ENCODE measurements around the gene AMN1.
A peak's percentile ranks its signal among the peaks of the same experiment; 100 is the strongest.
"Not testable (repeated sequence)": the region's sequence is repeated elsewhere in the genome, so short reads cannot be mapped to it uniquely, and the experiment has no call there.

Gene AMN1

GRCh38 chr12:31737763-31738162 is 8.9 kb upstream of the AMN1 start:
- no peak for TF ChIP-seq CTCF (conservative IDR thresholded peaks at IDR 0.05; ENCODE audit: low read depth, low read length)
- Histone ChIP-seq H3K36me3 (ENCODE audit: insufficient read depth) (no peaks in the 10 kb centered on the region), H3K79me2 (ENCODE audit: insufficient read depth, low read depth) (no peaks in the 10 kb centered on the region), H2AFZ (ENCODE audit: low read depth) (no peak overlapping the region), H3K9ac (no peak overlapping the region), H4K20me1 (ENCODE audit: insufficient read depth) (no peaks in the 10 kb centered on the region), H3K4me2 (no peak overlapping the region), H3K4me1 (ENCODE audit: low read depth, poor library complexity, severe bottlenecking) (peaks cover 34% of the 10 kb centered on the region), H3K4me3 (IDR thresholded peaks at IDR 0.05; ENCODE audit: insufficient read depth, low read depth, low read length) (no peak overlapping the region), H3K27me3 (ENCODE audit: insufficient read depth, low read depth) (no peaks in the 10 kb centered on the region), H3K27ac (no peak overlapping the region)

- peaks cover 34% of the 10 kb centered on the region for H3K4me1 ChIP-seq (ENCODE audit: low read depth, poor library complexity, severe bottlenecking)
- no peaks in the 10 kb centered on the region for H3K79me2 ChIP-seq (ENCODE audit: insufficient read depth, low read depth)
- H4K20me1 ChIP-seq (ENCODE audit: insufficient read depth) = no peaks in the 10 kb centered on the region
- TF ChIP-seq CTCF (conservative IDR thresholded peaks at IDR 0.05; ENCODE audit: low read depth, low read length) = no peak
- no peak overlapping the region for H3K4me3 ChIP-seq (IDR thresholded peaks at IDR 0.05; ENCODE audit: insufficient read depth, low read depth, low read length)
- H3K4me2 ChIP-seq = no peak overlapping the region
- no peak overlapping the region for H3K27ac ChIP-seq
- H3K9ac ChIP-seq = no peak overlapping the region
- no peaks in the 10 kb centered on the region for H3K27me3 ChIP-seq (ENCODE audit: insufficient read depth, low read depth)
- no peak overlapping the region for H2AFZ ChIP-seq (ENCODE audit: low read depth)
- no peaks in the 10 kb centered on the region for H3K36me3 ChIP-seq (ENCODE audit: insufficient read depth)
These were observed 8.5 kb upstream of the AMN1 start for GRCh38 chr12:31737345-31737744.

DNA sequence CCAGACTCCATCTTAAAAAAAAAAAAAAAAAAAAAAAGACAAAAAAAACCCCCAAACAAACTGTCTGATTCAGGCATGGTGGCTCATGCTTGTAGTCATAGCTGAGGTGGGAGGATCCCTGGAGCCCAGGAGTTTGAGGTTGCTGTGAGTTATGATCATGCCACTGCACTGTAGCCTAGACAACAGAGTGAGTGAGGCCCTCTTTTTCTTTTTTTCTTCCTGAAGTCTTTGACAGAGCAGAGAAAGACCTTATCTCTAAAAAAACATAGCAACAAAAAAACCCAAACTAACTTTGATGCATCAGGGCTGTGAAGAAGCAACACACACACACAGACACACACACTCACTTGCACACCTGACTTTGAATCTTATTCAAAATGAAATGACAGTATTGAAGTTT is 7.7 kb upstream of the AMN1 start:
- no peak overlapping the region for H3K4me3 ChIP-seq (IDR thresholded peaks at IDR 0.05; ENCODE audit: insufficient read depth, low read depth, low read length)
- H2AFZ ChIP-seq (ENCODE audit: low read depth) = no peak overlapping the region
- H3K9ac ChIP-seq = no peak overlapping the region
- H4K20me1 ChIP-seq (ENCODE audit: insufficient read depth) = no peaks in the 10 kb centered on the region
- TF ChIP-seq CTCF (conservative IDR thresholded peaks at IDR 0.05; ENCODE audit: low read depth, low read length) = no peak
- H3K4me2 ChIP-seq = no peak overlapping the region
- no peaks in the 10 kb centered on the region for H3K36me3 ChIP-seq (ENCODE audit: insufficient read depth)
- H3K27me3 ChIP-seq (ENCODE audit: insufficient read depth, low read depth) = no peaks in the 10 kb centered on the region
- H3K27ac ChIP-seq = no peak overlapping the region
- H3K4me1 ChIP-seq (ENCODE audit: low read depth, poor library complexity, severe bottlenecking) = peaks cover 34% of the 10 kb centered on the region
- no peaks in the 10 kb centered on the region for H3K79me2 ChIP-seq (ENCODE audit: insufficient read depth, low read depth)

- H3K4me2 ChIP-seq = not testable (repeated sequence)
These were observed 5.0 kb upstream of the AMN1 start for GRCh38 chr12:31733549-31734432.

GRCh38 chr12:31732926-31733548 is 4.2 kb upstream of the AMN1 start:
- H2AFZ ChIP-seq (ENCODE audit: low read depth) = no peak overlapping the region
- H3K27ac ChIP-seq = peak overlapping the region; percentile 23; the same call in 1 of the 2 replicates
- H3K9ac ChIP-seq = no peak overlapping the region
- H3K79me2 ChIP-seq (ENCODE audit: insufficient read depth, low read depth) = no peaks in the 10 kb centered on the region
- H3K4me2 ChIP-seq = no peak overlapping the region; the same call in 1 of the 2 replicates
- H3K4me1 ChIP-seq (ENCODE audit: low read depth, poor library complexity, severe bottlenecking) = peaks cover 29% of the 10 kb centered on the region
- no peaks in the 10 kb centered on the region for H3K27me3 ChIP-seq (ENCODE audit: insufficient read depth, low read depth)
- no peak for TF ChIP-seq CTCF (conservative IDR thresholded peaks at IDR 0.05; ENCODE audit: low read depth, low read length)
- no peak overlapping the region for H3K4me3 ChIP-seq (IDR thresholded peaks at IDR 0.05; ENCODE audit: insufficient read depth, low read depth, low read length)
- no peaks in the 10 kb centered on the region for H4K20me1 ChIP-seq (ENCODE audit: insufficient read depth)
- H3K36me3 ChIP-seq (ENCODE audit: insufficient read depth) = no peaks in the 10 kb centered on the region

More at GRCh38 chr12:31733549-31734432, 5.0 kb upstream of the AMN1 start:
- H3K27me3 ChIP-seq (ENCODE audit: insufficient read depth, low read depth); H3K4me3 ChIP-seq (IDR thresholded peaks at IDR 0.05; ENCODE audit: insufficient read depth, low read depth, low read length); H4K20me1 ChIP-seq (ENCODE audit: insufficient read depth); H2AFZ ChIP-seq (ENCODE audit: low read depth); H3K9ac ChIP-seq; H3K36me3 ChIP-seq (ENCODE audit: insufficient read depth); H3K79me2 ChIP-seq (ENCODE audit: insufficient read depth, low read depth): not testable (repeated sequence)
- Histone ChIP-seq H3K27ac (peak overlapping the region; percentile 23; the same call in 1 of the 2 replicates), H3K4me1 (ENCODE audit: low read depth, poor library complexity, severe bottlenecking) (peaks cover 28% of the 10 kb centered on the region)

DNA sequence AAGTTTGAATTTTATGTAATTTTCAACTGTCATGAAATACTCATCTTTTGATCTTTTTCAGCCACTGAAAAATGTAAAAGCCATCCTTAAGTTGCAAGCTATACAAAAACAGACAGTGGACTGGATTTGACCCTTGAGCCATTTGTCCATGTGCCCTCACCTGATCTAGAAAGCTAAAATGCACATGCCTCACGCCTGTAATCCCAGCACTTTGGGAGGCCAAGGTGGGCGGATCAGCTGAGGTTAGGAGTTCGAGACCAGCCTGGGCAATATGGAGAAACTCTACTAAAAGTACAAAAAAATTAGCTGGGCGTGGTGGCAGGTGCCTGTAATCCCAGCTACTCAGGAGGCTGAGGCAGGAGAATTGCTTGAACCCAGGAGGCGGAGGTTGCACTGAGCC is 2.4 kb upstream of the AMN1 start:
- not testable (repeated sequence) for H3K36me3 ChIP-seq (ENCODE audit: insufficient read depth); H3K27ac ChIP-seq; H3K9ac ChIP-seq; H4K20me1 ChIP-seq (ENCODE audit: insufficient read depth); H3K4me3 ChIP-seq (IDR thresholded peaks at IDR 0.05; ENCODE audit: insufficient read depth, low read depth, low read length); H3K79me2 ChIP-seq (ENCODE audit: insufficient read depth, low read depth); H3K4me2 ChIP-seq; H2AFZ ChIP-seq (ENCODE audit: low read depth); H3K27me3 ChIP-seq (ENCODE audit: insufficient read depth, low read depth)
- peaks cover 31% of the 10 kb centered on the region for H3K4me1 ChIP-seq (ENCODE audit: low read depth, poor library complexity, severe bottlenecking)

Measured in KMS-11 (cell line).